Activated T-cell treated with anti-CD3 and anti-CD28 coated beads, Interleukin-2, amount 50 U/mL, for 24 hours (primary cell): ENCODE results near the gene PCED1A.

Source experiments
- DNase-seq: peaks from one replicate; pipeline ENCODE4 v3.0.0-alpha.2; 2020
- H3K27ac Mint-ChIP-seq: 2 replicates; pipeline ENCODE4 v1.8.0; 2020; ENCODE audit warnings: mild to moderate bottlenecking, mixed read lengths
- H3K27me3 Mint-ChIP-seq: 2 replicates; pipeline ENCODE4 v1.8.0; 2020; ENCODE audit warnings: mixed read lengths
- H3K36me3 Mint-ChIP-seq: 2 replicates; pipeline ENCODE4 v1.8.0; 2020; ENCODE audit warnings: low read depth, mixed read lengths
- H3K4me1 Mint-ChIP-seq: 2 replicates; pipeline ENCODE4 v1.8.0; 2020; ENCODE audit warnings: low read depth, mixed read lengths
- H3K4me3 Mint-ChIP-seq: 2 replicates; pipeline ENCODE4 v1.8.0; 2020; ENCODE audit warnings: mild to moderate bottlenecking, moderate library complexity, mixed read lengths
- H3K9me3 Mint-ChIP-seq: 2 replicates; pipeline ENCODE4 v1.8.0; 2020; ENCODE audit warnings: mixed read lengths

Gene PCED1A

DNA sequence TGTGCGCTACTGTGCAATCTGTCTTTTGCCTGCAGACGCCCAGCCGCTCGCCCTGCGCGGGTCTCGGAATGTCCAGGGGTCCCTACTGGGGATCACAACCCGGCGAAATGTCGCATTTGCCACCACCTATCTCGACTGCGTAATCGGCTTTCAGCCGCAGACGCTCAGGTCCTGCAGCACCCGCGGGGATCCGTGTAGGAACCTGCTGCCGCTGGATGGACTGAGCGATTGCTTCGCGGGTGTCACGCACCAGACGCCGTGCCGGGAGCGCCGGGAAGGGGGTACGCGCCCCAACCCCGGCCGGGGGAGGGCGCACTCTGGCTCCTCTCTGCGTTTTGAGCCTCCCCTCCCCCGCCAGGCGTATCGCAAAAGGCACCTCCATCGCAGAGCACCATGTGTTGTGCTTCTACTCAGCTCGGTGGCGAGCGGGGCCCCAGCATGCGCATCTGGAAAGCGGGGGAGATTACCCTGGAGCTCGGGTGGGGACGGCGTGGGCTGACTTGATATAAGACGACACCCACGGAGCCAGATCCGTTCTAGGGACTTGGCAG is 32.1 kb upstream of the PCED1A start:
- H3K9me3 Mint-ChIP-seq, result no peaks in the 10 kb centered on the region
- peak; percentile 87 for DNase-seq
- peaks cover 35% of the 10 kb centered on the region for H3K36me3 Mint-ChIP-seq
- no peaks in the 10 kb centered on the region for H3K27me3 Mint-ChIP-seq
- peak overlapping the region; percentile 94 for H3K4me3 Mint-ChIP-seq
- H3K27ac Mint-ChIP-seq, result peak overlapping the region; percentile 93
- peaks cover 63% of the 10 kb centered on the region for H3K4me1 Mint-ChIP-seq

- Mint-ChIP-seq H3K4me1 (peaks cover 65% of the 10 kb centered on the region), H3K36me3 (peaks cover 34% of the 10 kb centered on the region), H3K4me3 (peak overlapping the region; percentile 94), H3K27ac (peak overlapping the region; percentile 93), H3K9me3 (no peaks in the 10 kb centered on the region), H3K27me3 (no peaks in the 10 kb centered on the region)
- DNase-seq, result no peak
These were observed 31.4 kb upstream of the PCED1A start for GRCh38 chr20:2871661-2872458.

DNA sequence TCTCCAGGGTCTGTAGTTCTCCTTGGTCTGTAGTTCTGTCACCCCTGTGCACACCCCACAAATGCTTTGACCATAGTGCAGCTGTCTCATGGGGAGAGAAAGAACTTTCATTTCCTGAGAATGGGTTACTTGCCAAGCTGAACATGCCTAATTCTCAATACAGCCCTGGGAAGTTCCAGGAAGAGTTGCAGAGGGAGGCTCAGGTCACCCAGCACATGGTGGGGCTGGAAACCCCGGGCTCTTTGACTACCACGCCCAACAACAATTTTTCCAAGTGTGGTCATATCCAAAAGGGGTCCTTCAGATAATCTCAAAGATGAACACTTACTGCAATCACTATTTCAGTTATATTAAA is 30.6 kb upstream of the PCED1A start:
- H3K27ac Mint-ChIP-seq, result peak overlapping the region; percentile 85
- peaks cover 35% of the 10 kb centered on the region for H3K36me3 Mint-ChIP-seq
- peaks cover 65% of the 10 kb centered on the region for H3K4me1 Mint-ChIP-seq
- H3K27me3 Mint-ChIP-seq, result no peaks in the 10 kb centered on the region
- peak overlapping the region; percentile 50 for H3K4me3 Mint-ChIP-seq
- no peak for DNase-seq
- no peaks in the 10 kb centered on the region for H3K9me3 Mint-ChIP-seq

DNA sequence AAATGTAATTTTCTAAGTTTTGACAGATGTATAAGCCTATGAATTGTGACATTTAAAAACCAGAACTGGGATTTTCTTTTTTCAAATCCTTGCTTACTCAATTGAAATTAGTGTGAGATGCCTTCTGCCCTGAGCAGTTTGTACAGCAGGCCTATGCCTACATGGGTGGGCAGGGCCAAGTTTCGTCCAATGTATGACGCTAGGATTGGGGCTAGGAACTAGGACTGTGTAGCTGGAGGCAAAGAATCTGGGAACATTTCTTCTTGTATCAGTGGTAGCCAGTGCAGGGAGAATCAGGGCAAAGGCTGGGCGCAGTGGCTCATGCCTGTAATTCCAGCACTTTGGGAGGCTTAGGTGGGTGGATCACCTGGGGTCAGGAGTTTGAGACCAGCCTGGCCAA is 28.9 kb upstream of the PCED1A start:
- Mint-ChIP-seq H3K27me3 (no peaks in the 10 kb centered on the region), H3K27ac (no peak overlapping the region)

DNA sequence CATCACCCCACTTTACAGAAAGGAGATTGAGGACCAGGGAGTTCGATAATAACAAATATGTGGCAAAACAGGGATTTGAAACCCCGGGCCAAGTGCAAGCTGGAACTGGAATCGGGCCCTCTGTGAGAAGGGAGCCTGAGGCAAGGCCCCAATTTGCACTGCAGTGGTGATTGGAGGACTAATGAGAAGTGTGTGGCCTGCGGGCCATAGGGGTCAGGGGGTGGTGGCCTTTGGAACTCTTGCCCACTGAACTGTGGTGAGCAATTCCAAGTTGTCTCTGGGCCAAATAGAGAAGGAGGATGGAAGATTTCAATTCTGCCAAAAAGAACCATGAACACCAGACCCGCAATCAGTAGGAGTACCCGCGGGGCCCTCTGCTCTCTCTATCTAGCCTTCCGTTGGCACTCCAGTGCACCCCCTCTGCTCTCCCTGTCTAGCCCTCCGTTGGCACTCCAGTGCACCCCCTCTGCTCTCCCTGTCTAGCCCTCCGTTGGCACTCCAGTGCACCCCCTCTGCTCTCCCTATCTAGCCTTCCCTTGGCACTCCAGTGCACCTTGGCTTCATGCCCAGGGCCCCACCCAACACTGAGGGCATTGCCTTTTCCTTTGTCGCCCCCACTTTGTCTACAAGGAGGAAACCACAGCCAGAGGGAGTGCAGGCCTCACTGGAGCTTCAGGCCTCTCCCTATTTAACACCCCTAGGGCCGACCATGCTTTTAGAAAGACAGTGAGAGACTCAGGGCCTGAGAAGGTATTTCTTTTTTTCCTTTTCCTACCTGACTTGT is 26.8 kb upstream of the PCED1A start:
- H3K27me3 Mint-ChIP-seq, result no peaks in the 10 kb centered on the region
- no peak for DNase-seq
- H3K27ac Mint-ChIP-seq, result peak overlapping the region; percentile 12
- no peaks in the 10 kb centered on the region for H3K9me3 Mint-ChIP-seq
- H3K4me3 Mint-ChIP-seq, result no peak overlapping the region
- peaks cover 50% of the 10 kb centered on the region for H3K36me3 Mint-ChIP-seq
- H3K4me1 Mint-ChIP-seq, result peaks cover 56% of the 10 kb centered on the region

More for the DNA sequence above, 28.9 kb upstream of the PCED1A start:
- Mint-ChIP-seq H3K36me3 (peaks cover 37% of the 10 kb centered on the region), H3K4me1 (peaks cover 64% of the 10 kb centered on the region), H3K4me3 (no peak overlapping the region), H3K9me3 (no peaks in the 10 kb centered on the region)
- DNase-seq, result no peak

- H3K9me3 Mint-ChIP-seq, result no peaks in the 10 kb centered on the region
- peaks cover 58% of the 10 kb centered on the region for H3K36me3 Mint-ChIP-seq
- H3K27ac Mint-ChIP-seq, result peak overlapping the region; percentile 74
- H3K4me1 Mint-ChIP-seq, result peaks cover 48% of the 10 kb centered on the region
- no peaks in the 10 kb centered on the region for H3K27me3 Mint-ChIP-seq
- no peak overlapping the region for H3K4me3 Mint-ChIP-seq
- no peak for DNase-seq
These were observed 25.8 kb upstream of the PCED1A start for GRCh38 chr20:2866236-2866635.

GRCh38 chr20:2865630-2866029 is 25.2 kb upstream of the PCED1A start:
- Mint-ChIP-seq H3K27me3 (no peaks in the 10 kb centered on the region), H3K4me1 (peaks cover 42% of the 10 kb centered on the region), H3K36me3 (peaks cover 63% of the 10 kb centered on the region), H3K27ac (peak overlapping the region; percentile 74), H3K9me3 (no peaks in the 10 kb centered on the region), H3K4me3 (no peak overlapping the region)
- no peak for DNase-seq

- Mint-ChIP-seq H3K9me3 (no peaks in the 10 kb centered on the region), H3K36me3 (peaks cover 63% of the 10 kb centered on the region), H3K27me3 (no peaks in the 10 kb centered on the region), H3K27ac (peak overlapping the region; percentile 54), H3K4me1 (peaks cover 37% of the 10 kb centered on the region), H3K4me3 (no peak overlapping the region)
- DNase-seq, result no peak
These were observed 24.6 kb upstream of the PCED1A start for GRCh38 chr20:2865101-2865500.

DNA sequence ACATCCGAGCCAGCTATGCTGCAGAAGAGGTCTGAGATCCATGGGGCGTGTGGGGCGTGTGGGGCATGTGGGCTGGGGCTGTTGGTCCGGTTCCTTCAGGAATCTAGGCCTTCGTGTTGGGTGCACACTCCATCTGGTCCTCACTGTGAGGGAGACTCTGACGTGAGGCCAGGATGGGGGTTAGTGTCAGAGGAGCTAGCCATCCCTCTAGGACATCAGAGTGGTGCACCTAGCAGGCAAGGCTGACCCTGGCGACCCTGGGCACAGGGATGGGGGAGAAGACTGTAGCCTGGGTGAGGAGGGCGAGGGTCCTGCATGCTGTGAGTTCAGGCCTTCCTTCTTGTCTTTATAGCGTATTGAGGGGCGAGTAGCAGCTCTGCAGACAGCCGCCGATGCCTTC is 24.2 kb upstream of the PCED1A start:
- Mint-ChIP-seq H3K36me3 (peaks cover 63% of the 10 kb centered on the region), H3K4me1 (peaks cover 37% of the 10 kb centered on the region), H3K27ac (peak overlapping the region; percentile 54), H3K27me3 (no peaks in the 10 kb centered on the region), H3K9me3 (no peaks in the 10 kb centered on the region), H3K4me3 (no peak overlapping the region)
- DNase-seq, result no peak

DNA sequence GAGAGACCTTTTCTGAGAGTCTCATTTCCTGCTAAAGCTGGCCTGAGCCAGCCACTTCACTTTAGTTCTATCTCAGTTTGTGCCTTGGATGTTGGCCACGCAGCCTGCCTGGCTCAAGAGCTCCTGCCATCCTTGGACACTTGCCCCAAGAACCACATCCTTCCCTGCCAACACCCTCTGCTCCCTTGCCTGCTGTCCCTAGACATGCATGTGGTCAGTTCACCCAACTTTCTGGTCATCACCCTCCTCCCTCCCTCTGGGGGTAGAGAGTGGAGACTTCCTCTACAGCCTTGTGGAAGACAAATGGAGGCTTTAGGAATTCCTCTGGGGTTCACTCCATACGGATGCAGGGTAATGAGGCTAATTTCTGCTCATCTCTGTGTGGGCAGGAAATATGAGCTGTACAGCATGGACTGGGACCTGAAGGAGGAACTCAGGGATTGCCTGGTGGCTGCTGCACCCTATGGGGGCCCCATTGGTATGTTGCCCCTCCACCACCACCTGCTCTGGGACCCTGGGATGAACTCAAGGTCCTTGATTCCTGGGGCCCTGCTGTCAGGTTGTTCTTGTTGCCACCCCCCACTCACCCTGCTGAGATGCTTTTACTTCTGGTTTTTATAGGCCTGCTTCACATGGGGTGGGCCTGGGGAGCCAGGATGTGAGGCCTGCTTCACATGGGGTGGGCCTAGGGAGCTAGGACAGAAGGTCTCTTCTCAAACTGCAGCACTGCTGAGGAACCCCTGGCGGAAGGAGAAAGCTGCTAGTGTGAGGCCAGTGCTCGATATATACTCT is 19.1 kb upstream of the PCED1A start:
- no peak for DNase-seq
- Mint-ChIP-seq H3K4me1 (peaks cover 2% of the 10 kb centered on the region), H3K9me3 (no peaks in the 10 kb centered on the region), H3K4me3 (no peak overlapping the region), H3K36me3 (peaks cover 34% of the 10 kb centered on the region), H3K27ac (no peak overlapping the region), H3K27me3 (no peaks in the 10 kb centered on the region)

DNA sequence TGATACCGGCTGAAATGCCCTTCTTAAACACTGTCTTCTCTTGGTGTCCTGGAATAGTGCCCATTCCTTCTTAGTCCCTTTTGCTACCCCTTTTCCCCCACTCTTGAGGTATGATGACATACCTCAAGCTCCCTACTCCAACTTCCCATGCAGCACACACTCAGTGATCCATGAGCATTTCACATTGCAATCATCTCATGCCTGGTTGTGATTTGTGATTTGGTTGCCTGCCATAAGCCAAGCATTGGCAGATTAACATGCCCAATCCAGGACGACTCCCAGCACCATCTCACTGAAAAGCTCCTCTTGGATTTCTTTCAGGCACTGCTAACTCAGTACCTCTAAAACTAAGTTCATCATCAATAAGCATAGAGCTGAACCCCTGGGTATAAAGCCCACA is 18.1 kb upstream of the PCED1A start:
- H3K4me1 Mint-ChIP-seq, result peaks cover 1% of the 10 kb centered on the region
- no peak for DNase-seq
- H3K9me3 Mint-ChIP-seq, result no peaks in the 10 kb centered on the region
- H3K27me3 Mint-ChIP-seq, result no peaks in the 10 kb centered on the region
- no peak overlapping the region for H3K27ac Mint-ChIP-seq
- no peak overlapping the region for H3K4me3 Mint-ChIP-seq
- H3K36me3 Mint-ChIP-seq, result peaks cover 24% of the 10 kb centered on the region

GRCh38 chr20:2851086-2851485 is 10.6 kb upstream of the PCED1A start:
- Mint-ChIP-seq H3K9me3 (no peaks in the 10 kb centered on the region), H3K27ac (no peak overlapping the region)

DNA sequence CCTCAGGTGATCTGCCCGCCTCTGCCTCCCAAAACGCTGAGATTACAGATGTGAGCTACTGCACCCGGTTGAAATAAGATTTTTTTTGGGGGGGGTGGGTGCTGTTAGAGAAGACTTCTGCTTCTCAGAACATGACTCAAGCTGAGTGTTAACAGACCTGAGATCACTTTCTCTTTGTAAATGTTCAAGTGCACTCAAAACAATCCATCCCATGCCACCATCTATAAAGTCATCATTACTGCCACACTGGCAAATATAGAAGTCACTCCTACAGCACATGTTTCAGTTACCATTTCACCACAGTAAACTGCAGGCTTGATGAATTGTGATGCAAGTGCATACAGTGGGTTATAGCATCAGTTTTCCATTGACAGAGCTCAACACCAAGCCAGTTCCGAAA is 9.1 kb upstream of the PCED1A start:
- DNase-seq, result peak; percentile 29
- H3K27me3 Mint-ChIP-seq, result no peaks in the 10 kb centered on the region
- H3K9me3 Mint-ChIP-seq, result no peaks in the 10 kb centered on the region
- H3K4me1 Mint-ChIP-seq, result peaks cover 50% of the 10 kb centered on the region
- H3K27ac Mint-ChIP-seq, result peak overlapping the region; percentile 55
- peaks cover 18% of the 10 kb centered on the region for H3K36me3 Mint-ChIP-seq
- no peak overlapping the region for H3K4me3 Mint-ChIP-seq

More at GRCh38 chr20:2851086-2851485, 10.6 kb upstream of the PCED1A start:
- Mint-ChIP-seq H3K4me3 (no peak overlapping the region), H3K4me1 (peaks cover 38% of the 10 kb centered on the region), H3K27me3 (no peaks in the 10 kb centered on the region), H3K36me3 (peaks cover 17% of the 10 kb centered on the region)
- peak; percentile 23 for DNase-seq

GRCh38 chr20:2847802-2848201 is 7.3 kb upstream of the PCED1A start:
- Mint-ChIP-seq H3K4me1 (peaks cover 60% of the 10 kb centered on the region), H3K4me3 (no peak overlapping the region), H3K27ac (no peak overlapping the region)

More at GRCh38 chr20:2847802-2848201, 7.3 kb upstream of the PCED1A start:
- H3K27me3 Mint-ChIP-seq, result no peaks in the 10 kb centered on the region
- H3K9me3 Mint-ChIP-seq, result no peaks in the 10 kb centered on the region
- H3K36me3 Mint-ChIP-seq, result peaks cover 24% of the 10 kb centered on the region
- no peak for DNase-seq
